ENCODE measurements around the gene CYP2C8.
"Not testable (repeated sequence)": the region's sequence is repeated elsewhere in the genome, so short reads cannot be mapped to it uniquely, and the experiment has no call there.

The CYP2C8 gene

DNA sequence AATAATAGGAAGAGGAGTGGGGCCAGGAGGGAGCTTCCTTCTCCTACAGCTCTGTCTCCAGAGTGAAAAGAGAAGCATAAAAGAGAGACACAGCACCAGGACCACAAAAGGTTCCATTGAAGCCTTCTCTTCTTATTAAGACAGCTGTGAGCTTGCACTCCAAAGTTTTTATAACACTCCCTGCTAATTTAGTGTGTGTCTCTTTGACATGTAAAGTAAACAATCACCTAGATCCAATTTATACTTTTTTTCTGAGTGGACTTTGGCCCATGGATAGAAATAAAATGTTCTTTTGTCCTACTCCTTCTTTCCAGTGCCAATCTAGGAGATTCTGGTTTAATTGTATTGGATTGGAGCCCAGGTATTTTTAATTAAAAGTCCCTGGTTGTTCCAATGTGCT is at the start of gene CYP2C8:
Gene CYP2C8 (minus strand): TSS at position 212 of the 400 bp plus-strand sequence. CDS start 95 bp downstream, at position 117.
- DNase-seq (ENCODE audit: low read depth in 2 of 2): no peak

GRCh38 chr10:95116869-95117269 is 47.6 kb upstream of the CYP2C8 start:
- no peak for DNase-seq (ENCODE audit: low read depth in 2 of 2)

GRCh38 chr10:95110823-95111222 is 41.5 kb upstream of the CYP2C8 start:
- DNase-seq (ENCODE audit: low read depth in 2 of 2): not testable (repeated sequence)

DNA sequence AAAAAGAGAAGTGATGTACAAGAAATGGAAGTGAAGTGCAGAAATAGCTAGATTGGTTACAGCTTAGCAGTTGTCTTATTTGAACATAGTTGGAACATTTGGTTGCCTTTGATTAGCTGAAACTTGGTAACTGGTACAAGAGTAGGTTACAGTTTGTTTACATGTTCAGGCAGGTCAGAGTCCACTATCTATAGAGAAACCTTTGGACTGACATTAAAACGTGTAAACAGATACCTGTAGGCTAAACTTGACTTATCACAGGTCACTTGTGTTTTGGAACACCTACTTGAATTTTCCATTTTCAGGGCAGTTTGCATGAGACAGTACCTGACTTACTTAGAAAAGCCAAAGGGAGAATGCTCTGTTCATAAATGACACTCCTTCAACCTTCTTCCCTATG is 28.5 kb upstream of the CYP2C8 start:
- DNase-seq (ENCODE audit: low read depth in 2 of 2): no peak

DNA sequence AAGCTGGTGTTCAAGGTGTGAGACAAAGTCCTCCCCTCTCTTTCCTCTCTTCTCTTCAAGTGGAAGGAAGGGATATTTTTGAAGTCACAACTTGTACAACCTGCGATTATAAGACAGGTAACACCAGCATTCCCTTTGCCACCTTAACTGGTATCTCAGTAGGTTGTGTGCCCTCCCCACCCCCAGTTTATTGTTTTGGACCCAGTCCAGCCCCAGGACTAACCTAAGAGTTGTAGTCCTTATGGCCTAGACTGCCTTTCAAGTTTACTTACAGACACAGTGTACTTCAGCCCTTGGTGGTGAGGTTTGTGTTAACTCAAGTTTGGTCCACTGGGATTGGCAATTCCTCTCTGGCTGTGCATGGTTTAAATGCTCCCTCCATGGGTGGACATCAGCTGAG is 26.8 kb upstream of the CYP2C8 start:
- no peak for DNase-seq (ENCODE audit: low read depth in 2 of 2)

- DNase-seq (ENCODE audit: low read depth in 2 of 2): not testable (repeated sequence)
Measured at GRCh38 chr10:95079626-95080025, 10.3 kb upstream of the CYP2C8 start.

DNA sequence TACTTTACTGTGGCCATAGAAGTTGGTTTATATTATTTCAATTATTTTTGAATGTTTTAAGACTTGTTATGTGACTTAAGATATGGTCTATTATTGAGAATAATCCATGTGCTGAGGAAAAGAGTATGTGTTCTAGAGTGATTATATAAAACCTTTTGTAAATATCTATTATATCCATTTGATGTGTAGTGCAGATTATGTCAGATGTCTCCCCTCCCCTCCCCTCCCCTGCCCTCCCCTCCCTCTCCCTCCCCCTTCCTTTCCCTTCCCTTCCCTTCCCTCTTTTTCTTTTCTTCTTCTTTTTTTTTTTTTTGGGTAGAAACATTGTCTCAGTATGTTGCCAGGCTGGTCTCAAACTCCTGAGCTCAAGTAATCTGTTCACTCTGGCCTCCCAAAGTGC is 8.3 kb upstream of the CYP2C8 start:
- no peak for DNase-seq (ENCODE audit: low read depth in 2 of 2)

- DNase-seq (ENCODE audit: low read depth in 2 of 2): no peak
Measured at GRCh38 chr10:95071107-95071660, 1.9 kb upstream of the CYP2C8 start.

DNA sequence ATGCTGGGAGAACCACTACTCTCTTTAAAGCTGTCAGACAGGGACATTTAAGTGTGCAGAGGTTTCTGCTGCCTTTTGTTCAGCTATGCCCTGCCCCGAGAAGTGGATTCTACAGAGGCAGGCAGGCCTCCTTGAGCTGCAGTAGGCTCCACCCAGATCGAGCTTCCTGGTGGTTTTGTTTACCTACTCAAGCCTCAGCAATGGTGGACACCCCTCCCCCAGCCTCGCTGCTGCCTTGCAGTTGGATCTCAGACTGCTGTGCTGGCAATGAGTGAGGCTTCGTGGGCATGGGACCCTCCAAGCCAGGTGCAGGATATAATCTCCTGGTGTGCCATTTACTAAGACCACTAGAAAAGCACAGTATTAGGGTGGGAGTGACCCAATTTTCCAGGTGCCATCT is 5.2 kb downstream of the CYP2C8 start:
- not testable (repeated sequence) for DNase-seq (ENCODE audit: low read depth in 2 of 2)

DNA sequence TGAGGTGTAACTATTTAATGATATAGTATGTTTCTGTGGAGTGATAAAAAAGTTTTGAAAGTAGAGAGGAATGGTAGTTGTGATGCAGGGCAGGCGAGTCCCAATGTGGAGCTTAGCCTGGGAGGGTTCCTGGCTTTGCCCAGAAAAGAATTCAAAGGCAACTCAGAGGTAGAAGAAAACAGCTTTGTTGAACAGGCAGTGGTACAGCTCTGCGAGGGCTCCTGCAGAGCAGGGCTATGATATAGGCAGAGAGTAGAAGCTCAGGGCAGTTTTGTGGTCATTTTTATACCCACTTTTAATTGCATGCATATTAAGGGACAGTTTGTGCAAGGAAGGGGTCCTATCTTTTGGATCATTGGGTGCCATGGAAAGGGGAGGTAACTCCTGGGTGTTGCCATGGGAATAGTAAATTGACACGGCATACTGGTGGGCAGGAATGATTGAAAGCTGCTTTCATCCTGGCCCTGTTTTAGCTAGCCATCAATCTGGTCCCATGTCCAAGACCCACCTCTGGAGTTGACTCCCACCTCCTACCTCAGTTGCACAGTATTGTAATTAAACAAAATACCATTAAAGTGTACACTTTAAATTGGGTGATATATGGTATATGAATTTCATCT is 12.4 kb downstream of the CYP2C8 start:
- DNase-seq (ENCODE audit: low read depth in 2 of 2): no peak

DNA sequence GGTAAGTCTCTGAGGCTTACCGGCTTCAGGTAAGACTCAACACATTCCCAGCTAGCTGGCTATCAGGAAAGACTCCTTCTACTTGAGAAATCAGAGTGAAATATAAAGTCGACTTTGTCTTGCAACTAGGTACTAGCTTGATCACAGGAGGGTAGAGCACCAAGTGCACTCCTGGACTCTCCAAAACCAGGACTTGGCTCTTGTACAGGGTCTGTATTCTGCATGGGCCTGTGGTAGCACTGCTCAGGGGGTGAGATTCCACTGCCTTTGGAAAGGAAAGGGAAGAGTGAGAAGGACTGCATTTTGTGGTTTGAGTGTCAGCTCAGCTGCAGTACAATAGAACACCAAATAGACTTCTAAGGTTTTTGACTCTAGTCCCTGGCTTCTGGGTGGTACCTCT is 19.4 kb downstream of the CYP2C8 start:
- no peak for DNase-seq (ENCODE audit: low read depth in 2 of 2)

- DNase-seq (ENCODE audit: low read depth in 2 of 2): no peak
Measured at GRCh38 chr10:95048206-95048605, 21.1 kb downstream of the CYP2C8 start.

DNA sequence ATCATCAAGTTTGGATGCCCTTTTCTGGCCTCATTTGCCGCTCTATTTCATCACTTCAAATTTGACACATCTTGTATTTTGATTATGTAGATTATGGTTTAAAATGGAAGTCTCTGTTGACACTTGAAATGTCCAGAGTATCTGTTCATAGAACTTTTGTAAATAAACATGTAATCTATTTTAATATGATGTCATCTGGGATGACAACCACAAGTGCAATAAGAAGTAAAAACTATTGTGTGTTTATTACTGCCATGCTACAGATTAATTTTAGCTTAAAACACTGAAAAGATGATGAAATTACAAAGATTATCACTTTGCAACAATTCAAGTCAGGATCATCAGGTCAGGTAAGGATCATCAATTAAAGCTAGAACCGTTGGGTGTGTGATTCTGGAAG is 30.0 kb downstream of the CYP2C8 start:
- DNase-seq (ENCODE audit: low read depth in 2 of 2): no peak

GRCh38 chr10:95035332-95036295 is 33.7 kb downstream of the CYP2C8 start:
- no peak for DNase-seq (ENCODE audit: low read depth in 2 of 2)

DNA sequence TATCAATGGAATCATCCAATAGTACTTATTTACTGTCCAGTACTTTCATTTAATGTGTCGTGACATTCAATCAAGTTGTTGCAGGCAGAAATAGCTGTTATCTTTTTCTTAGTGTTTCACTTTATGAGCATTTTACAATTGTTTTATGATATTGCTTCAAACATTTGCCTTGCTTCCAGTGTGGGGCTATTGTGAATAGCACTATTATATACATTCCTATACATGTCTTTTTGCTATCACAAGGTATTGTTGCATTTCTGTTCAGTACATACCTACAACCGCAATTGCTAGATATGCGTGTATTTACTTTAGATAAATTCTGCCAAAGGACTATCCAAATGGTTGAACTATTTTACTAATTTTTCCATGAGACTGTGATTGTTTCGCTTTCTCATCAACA is 34.9 kb downstream of the CYP2C8 start:
- no peak for DNase-seq (ENCODE audit: low read depth in 2 of 2)

DNA sequence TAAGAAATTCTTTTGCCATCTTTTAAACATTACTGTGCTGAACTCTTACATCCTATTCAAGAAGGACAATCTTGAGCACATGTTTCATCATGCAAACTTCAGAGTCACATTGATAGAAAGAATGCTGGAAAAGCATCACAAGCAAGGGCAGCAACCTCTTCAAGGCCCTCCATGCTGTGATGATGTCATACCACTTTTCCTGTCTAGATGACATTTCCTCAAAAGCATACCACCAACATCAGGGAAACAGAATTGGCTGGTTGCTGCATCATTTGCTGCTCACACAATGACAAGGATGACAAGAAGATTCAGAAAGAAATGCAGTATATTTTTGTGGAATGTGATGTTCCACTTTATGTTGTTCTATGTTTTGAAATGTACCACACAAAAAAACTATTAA is 37.6 kb downstream of the CYP2C8 start:
- DNase-seq (ENCODE audit: low read depth in 2 of 2): no peak

DNA sequence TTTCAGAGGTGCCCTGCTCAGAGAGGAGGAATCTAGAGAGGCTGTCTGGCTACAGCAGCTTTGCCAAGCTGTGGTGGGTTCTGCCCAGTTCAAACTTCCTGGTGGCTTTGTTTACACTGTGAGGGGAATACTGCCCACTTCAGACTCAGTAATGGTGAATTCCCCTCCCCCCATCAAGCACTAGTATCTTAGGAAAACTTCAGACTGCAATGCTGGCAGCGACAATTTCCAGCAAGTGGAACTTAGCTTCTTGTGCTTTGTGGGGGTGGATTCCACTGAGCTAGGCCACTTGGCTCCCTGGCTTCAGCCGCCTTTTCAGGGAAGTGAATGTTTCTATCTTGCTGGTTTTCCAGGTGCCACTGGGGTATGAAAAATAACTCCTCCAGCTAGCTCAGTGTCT is 42.8 kb downstream of the CYP2C8 start:
- no peak for DNase-seq (ENCODE audit: low read depth in 2 of 2)

- DNase-seq (ENCODE audit: low read depth in 2 of 2): no peak
Measured at GRCh38 chr10:94997741-94998174, 71.5 kb downstream of the CYP2C8 start.

GRCh38 chr10:94992811-94993210 is 76.5 kb downstream of the CYP2C8 start:
- no peak for DNase-seq (ENCODE audit: low read depth in 2 of 2)

DNA sequence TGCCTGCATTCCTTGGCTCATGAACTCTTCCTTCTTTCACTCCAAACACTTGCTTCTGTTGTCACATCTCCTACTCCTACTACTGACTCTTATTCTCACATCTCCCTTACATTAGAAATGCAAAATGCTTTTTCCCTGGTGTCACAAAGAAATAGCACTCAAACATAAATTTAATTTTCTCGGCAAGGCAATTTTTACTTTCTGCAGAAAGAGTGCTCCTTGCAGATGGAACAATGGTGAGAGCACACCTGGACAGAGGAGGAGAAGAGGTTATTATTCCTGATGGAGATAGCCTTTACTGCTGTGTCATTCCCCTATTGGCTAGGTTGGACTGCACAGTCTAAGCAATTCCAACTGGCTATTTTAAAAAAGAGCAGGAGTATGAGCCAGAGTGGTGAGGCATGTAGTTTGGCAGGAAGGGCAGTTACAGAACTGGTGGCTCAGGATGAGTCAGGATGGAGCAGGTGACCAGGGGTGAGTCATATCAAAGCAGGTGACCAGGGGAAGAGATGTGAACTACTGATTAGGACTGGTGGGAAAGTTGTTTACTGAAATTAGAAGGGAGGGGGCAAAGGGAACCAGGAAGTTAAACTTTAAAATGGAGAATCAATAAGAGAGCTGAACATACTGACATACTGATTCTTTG is 77.9 kb downstream of the CYP2C8 start:
- DNase-seq (ENCODE audit: low read depth in 2 of 2): no peak

DNA sequence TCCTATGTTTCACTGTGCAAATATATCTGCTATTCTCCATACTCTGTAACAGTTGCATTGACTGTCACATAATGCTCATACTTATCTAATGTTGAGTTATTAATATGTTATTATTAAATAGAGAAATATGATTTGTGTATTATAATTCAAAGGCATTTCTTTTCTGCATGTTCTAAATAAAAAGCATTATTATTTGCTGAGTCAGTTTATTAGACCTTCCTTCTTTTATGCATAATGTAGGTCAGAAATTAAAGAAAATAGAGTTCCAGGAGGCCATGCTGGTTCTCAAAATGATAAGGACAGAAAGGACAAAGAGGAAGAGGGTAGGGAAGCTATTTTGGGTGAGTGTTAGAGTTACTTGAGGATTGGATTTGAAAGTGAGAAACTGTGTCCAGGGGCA is 80.1 kb downstream of the CYP2C8 start:
- no peak for DNase-seq (ENCODE audit: low read depth in 2 of 2)

All from stimulated activated CD4-positive, alpha-beta T cell treated with anti-CD3 and anti-CD28 coated beads, Interleukin-1b, Interleukin-23, amount 100 ng/mL, for 1 hour (primary cell).